Amniotic epithelial cell (primary cell): ENCODE data around the gene MT1HL1.

ENCODE experiments used
- DNase-seq: peaks from one replicate; pipeline ENCODE4 v3.0.0-alpha.2; 2010; ENCODE audit warnings: low read depth

Gene MT1HL1

GRCh38 chr1:237004116-237004515 lies at the start of gene MT1HL1:
Gene MT1HL1 (minus strand): TSS chr1:237004441. CDS start chr1:237004372, 69 bp downstream.
- no peak for DNase-seq

GRCh38 chr1:237050915-237051314 lies 46.7 kb upstream of the MT1HL1 start:
- no peak for DNase-seq

GRCh38 chr1:237050185-237050584 lies 45.9 kb upstream of the MT1HL1 start:
- DNase-seq = no peak

- DNase-seq = no peak
Measured at GRCh38 chr1:237048803-237049202, 44.6 kb upstream of the MT1HL1 start.

GRCh38 chr1:237045278-237046016 lies 41.2 kb upstream of the MT1HL1 start:
- no peak for DNase-seq

GRCh38 chr1:237043846-237044636 lies 39.8 kb upstream of the MT1HL1 start:
- no peak for DNase-seq

- no peak for DNase-seq
Measured at GRCh38 chr1:237042892-237043576, 38.8 kb upstream of the MT1HL1 start.

- no peak for DNase-seq
Measured at GRCh38 chr1:237042526-237042891, 38.3 kb upstream of the MT1HL1 start.

GRCh38 chr1:237041795-237042525 lies 37.7 kb upstream of the MT1HL1 start, which contains the start of gene RYR2:
Gene RYR2 (plus strand): TSS chr1:237042184. CDS start chr1:237042522, 338 bp downstream.
- no peak for DNase-seq

- DNase-seq = no peak
Measured at GRCh38 chr1:237041461-237041794, 37.2 kb upstream of the MT1HL1 start.

- no peak for DNase-seq
Measured at GRCh38 chr1:237040823-237041222, 36.6 kb upstream of the MT1HL1 start.

- DNase-seq = no peak
Measured at GRCh38 chr1:237038211-237038610, 34.0 kb upstream of the MT1HL1 start.

GRCh38 chr1:237035759-237036158 lies 31.5 kb upstream of the MT1HL1 start:
- no peak for DNase-seq

- no peak for DNase-seq
Measured at GRCh38 chr1:237033804-237034203, 29.6 kb upstream of the MT1HL1 start.

- DNase-seq = no peak
Measured at GRCh38 chr1:237033061-237033460, 28.8 kb upstream of the MT1HL1 start.

- no peak for DNase-seq
Measured at GRCh38 chr1:237032029-237032428, 27.8 kb upstream of the MT1HL1 start.

GRCh38 chr1:237031480-237031879 lies 27.2 kb upstream of the MT1HL1 start:
- no peak for DNase-seq

GRCh38 chr1:237029850-237030535 lies 25.8 kb upstream of the MT1HL1 start:
- no peak for DNase-seq

- no peak for DNase-seq
Measured at GRCh38 chr1:237029240-237029639, 25.0 kb upstream of the MT1HL1 start.

GRCh38 chr1:237025358-237026074 lies 21.3 kb upstream of the MT1HL1 start:
- DNase-seq = no peak

- DNase-seq = no peak
Measured at GRCh38 chr1:237018896-237019295, 14.7 kb upstream of the MT1HL1 start.
